Measurements from ENCODE around the gene NRXN3.

Gene NRXN3

DNA sequence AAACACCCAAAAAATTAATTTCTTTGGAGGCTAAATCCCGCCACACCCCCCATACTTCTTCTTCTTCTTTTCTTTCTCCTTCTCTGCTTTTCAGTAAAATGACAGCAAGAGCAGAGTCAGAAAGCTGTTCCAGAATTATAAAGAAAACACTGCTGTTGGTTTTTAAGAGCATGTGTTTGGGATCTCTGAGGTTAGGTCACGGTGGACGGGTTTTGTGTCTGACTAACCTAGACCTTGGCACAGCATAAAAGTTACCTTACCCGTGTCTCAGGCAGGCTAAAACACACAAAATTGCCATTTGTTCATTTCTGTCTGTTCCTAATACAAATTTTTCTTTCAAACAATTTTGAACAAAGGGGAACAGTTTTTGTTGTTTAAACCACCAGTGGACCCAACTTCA, 540.8 kb downstream of the NRXN3 start:
- no peak for DNase-seq (ENCODE audit: low read depth)

DNA sequence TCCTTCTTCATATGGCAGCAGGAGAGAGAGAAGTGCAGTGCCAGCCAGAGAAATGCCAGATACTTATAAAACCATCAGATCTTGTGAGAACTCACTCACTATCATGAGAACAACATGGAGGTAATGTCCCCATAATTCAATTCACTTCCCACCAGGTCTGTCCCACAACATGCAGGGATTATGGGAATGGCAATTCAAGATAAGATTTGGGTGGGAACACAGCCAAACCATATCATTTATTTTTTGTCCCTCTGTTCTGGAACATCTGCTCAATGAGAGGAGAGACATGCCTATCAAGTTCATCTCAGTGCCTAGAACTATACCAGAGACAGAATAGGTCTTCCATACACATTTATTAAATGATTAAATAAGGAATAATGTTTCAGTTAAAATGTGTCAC, 543.5 kb downstream of the NRXN3 start:
- DNase-seq (ENCODE audit: low read depth) = no peak

DNA sequence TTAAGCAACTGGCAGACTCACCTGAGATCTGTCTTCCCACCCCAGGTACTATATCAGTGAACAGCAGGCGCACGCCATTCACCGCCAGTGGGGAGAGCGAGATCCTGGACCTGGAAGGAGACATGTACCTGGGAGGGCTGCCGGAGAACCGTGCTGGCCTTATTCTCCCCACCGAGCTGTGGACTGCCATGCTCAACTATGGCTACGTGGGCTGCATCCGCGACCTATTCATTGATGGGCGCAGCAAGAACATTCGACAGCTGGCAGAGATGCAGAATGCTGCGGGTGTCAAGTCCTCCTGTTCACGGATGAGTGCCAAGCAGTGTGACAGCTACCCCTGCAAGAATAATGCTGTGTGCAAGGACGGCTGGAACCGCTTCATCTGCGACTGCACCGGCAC, 544.5 kb downstream of the NRXN3 start:
- DNase-seq (ENCODE audit: low read depth) = no peak

DNA sequence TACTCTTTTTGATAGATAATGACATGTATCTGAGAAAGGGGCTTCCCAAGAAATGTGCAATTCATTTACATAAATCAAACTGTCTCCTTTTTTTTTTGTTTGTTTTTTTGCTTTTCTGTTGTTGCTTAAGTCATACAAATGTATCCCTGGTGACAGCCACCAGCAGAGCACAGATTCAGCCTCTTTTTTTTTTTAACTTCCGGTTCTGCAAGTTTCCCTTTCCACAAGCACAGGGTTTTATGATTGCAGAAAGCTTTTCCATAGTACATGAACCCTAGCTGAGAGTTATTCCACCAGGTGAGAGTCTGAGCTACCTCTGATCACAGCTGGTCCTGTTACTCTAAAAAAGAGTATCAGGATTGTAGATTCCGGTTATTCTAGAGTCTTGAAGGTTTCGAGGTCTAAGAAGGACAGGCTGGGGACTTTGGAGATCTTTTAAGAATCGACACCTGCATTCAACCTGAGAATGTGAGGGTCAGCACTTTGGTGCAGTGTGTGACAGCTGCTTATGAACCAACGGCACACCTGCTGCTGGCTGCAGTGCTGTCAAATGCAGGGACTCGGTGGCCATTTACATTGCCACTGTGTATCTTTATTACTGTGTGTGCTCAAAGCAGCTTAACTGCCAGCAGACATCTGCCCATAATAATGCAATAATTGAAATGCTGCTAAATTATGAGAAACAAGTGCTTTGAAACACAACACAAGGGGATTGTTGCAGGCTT, 551.7 kb downstream of the NRXN3 start:
- no peak for DNase-seq (ENCODE audit: low read depth)

DNA sequence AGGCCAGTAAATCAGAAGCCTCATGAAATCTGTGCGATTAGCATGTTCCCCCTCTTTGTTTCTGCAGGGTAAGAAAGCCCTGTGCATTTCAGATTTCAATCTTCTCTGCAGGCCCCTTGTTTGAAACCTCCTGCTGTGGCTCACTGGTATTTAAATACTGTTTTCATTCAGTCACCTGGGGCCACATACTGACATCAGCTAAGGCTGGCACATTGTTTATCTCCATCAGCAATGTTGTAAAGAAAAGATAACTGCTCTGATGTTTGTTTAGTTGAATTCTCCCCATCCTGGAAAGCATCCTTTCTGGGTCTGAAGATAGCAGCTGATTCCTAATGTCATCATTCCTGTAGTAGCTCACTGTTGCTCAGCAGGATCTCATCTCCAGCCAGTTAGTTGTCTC, 554.9 kb downstream of the NRXN3 start:
- no peak for DNase-seq (ENCODE audit: low read depth)

DNA sequence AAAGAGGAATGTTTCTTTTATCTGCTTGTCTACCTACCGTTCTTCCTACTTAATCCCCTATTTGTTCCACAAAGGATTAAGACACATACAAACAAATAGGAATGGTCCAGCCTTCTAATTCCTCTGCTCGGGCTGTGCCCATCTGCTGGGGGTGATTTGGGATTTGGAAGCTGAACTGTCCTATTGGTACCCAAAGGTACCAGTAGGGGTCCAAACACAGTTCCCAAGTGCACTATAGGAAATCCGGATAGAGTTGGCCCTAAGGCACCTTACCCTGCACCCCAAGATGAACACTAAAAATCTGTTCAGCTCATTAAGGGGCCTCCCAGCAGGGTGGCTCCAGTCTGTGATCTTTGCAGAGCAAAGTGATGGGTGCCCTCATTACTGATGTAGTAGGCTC, 566.9 kb downstream of the NRXN3 start:
- no peak for DNase-seq (ENCODE audit: low read depth)

DNA sequence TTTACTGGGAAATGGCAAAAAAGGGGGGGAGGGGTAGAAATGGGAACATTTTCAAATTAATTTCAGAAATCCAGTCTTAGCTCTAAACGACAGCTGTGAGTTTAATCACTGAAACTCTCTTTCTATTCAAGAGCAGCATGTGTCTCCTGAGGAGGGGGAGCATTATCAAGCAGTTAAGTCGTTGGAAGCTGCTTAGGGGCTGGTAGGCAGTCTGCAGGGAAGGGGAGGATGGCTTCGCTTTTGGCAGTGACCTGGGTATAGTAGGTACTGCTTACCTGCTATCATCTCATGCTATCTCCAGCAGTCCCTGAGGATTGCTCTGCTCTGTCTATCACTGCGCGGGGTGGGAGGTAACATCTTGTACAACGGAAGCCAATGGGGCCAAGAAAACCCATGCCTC, 567.4 kb downstream of the NRXN3 start:
- DNase-seq (ENCODE audit: low read depth) = no peak

DNA sequence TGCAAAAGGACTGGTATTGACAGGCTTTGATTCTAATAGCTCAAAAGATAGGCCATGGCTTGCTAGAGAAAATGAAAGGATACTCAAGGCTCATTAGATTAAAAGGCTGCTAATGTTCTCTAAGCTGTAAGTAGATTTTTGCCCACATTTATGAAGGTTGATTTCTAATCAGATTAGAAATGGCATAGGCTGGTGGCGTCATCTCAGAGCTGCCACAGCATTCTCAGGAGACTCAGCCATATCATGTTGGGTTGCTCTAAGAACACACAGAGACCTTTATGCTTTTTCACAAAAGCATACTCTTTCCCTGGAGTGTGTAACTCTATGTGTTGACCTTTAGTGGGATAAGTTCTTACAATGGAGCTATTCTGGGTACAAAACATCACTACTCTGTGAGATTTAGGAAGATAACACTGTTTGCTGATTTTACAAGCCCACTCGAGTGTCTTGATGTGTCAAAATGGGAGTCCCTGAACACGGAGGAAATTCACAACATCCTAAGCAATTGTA, 576.0 kb downstream of the NRXN3 start:
- no peak for DNase-seq (ENCODE audit: low read depth)

DNA sequence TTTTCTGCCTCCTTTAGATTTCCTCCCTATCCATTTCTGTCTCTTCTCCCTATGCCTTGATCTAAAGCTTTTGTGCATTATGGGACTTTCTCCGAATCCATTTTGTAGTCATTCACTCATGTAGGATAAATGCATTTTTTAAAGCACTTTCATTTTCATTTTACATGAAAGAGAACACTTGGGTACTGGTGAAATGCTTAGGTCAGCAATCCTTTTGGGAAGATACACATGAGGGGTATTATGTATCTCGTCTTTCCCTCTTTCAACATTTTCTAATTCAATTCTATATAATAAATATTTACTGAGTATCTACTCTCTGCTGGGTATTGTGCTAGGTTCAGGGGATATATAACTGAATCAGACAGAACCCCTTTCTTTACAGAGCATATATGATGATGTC, 577.6 kb downstream of the NRXN3 start:
- no peak for DNase-seq (ENCODE audit: low read depth)

DNA sequence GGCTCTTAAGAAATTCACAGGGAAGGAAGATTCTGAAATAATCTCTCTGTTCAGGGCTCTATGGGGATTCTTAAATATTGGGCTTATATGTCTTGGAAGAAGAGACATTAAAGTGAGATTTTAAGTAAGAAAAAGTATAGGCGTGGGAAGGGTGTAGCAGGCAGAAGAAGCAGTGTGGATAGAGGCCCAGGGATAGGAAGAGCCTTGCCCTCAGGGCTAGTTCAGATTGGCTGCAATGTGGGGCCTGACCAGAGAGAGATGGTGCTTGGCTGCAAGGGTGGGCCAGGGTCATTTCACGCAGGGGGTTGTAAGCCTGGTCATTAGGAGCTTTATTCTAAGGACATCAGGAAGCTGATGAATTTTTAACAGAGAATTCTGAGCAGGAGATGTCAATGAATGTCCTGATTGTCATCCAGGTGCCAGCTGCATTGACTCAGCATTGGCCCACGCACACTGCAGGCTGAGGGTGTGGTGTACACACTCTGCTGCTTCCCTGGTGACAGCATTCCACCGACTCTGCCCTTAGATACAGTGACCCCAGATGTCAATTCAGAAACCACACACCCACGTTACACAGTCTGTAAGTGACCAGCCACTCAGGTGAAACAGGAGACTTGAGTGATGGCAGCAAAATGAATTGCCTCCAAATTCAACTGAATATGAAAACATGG, 582.5 kb downstream of the NRXN3 start:
- DNase-seq (ENCODE audit: low read depth) = no peak

DNA sequence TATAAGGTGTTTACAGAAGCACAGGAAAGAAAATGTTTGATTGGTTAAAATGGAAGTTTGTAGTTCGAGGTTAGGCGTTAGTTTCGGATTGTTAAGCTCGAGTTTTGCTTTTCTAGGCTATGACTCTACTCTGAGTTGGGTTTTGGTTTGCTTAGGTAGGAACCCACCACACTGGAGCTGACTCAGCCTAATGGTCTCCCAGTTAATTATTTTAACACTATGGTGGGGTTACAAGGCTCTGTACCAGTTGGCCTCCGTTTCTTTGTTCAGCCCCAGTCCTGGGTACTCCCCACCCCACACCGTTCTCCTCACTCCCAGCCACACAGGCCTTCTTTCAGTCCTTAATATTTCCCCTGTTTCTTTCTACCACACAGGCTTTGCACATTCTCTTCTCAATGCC, 583.9 kb downstream of the NRXN3 start:
- no peak for DNase-seq (ENCODE audit: low read depth)

DNA sequence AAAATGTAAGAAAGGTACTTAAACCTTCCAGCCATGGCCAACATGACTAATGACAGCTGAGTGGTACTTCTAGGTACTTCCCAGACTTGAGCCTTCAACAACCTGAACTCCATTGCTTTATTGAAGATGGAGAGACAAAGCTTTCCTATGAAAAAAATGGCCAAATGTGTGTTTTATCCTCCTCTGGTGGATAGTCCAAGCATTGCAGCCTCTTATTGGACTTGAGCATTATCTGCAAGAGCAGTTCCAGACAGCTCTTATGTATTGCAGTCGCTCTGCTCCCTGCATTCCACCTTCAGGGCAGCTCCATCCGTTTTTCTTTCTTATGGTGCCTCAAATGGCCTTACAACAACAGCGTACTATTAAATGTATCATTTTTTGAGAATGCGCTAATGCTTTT, 588.2 kb downstream of the NRXN3 start:
- no peak for DNase-seq (ENCODE audit: low read depth)

DNA sequence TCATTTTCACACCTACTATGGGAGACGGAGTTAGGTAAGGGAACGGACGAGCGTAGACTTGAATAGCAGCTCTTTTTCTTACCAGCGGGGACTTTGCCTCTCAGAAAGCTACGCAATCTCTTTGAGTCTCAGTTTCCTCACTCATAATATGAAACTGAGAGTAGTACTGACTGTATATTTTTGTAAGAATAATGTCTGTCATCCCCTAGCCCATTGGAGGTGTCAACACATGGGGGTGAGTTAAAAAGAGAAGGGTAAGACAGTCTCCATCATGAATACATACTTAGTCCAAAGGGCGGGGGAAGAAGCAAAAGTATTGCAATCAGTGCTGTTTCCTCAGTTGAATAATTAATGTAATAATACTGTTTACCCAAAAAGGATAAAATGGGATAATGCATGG, 592.2 kb downstream of the NRXN3 start:
- no peak for DNase-seq (ENCODE audit: low read depth)

DNA sequence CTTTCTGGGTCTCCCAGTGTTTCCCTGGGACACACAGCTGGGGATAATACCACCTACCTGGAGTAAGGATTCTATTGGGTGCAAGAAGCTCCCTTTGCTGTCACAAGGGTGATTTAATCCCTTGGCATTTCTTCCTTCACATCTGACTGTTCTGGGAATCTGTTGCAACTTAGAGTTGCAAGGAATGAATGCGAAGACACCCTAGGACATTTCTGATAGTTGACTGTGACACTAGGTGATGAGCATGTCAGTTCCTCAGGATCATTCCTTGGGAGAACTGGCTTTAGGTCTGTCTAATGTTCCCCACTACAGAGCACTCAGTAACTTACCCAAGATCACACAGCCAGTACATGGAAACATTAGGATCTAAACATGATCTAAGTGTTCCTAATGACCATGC, 593.6 kb downstream of the NRXN3 start:
- DNase-seq (ENCODE audit: low read depth) = no peak

DNA sequence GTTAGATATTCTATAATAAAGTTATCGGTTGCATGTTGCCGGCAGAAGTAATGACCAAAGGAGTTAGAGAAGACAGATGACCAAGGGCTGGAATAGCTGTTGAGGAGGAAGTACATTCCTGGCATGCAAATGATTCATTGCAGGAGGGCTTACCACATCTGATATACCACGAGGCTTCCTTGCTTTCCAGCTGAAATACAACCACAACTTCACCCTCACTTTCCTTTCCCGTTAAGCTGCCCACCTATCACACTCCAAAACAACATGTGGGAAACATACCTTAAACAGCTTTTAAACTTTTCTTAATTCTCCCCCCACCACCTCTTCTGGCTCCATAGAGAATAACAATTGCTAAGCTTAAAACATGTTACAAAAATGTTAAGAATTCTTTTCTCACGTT, 594.1 kb downstream of the NRXN3 start:
- no peak for DNase-seq (ENCODE audit: low read depth)

DNA sequence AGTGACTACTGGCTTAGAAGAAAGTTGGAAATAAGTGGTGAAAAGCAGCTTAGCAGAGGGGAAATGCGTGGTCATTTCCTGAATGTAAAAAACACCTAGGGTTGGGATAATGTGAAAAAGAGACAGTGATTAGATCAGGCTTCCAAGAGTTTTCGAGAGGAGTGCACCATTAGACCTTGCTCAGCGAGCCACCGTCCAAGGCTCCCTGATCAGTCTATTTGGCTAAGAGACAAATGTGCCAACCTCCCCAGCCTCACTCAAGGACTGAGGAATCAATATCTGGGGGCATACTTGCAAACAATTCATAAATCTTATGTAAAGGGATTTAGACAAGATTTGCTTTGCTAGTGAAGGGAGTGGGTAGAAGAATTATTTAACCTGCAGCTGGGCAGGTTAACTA, 594.5 kb downstream of the NRXN3 start:
- no peak for DNase-seq (ENCODE audit: low read depth)

DNA sequence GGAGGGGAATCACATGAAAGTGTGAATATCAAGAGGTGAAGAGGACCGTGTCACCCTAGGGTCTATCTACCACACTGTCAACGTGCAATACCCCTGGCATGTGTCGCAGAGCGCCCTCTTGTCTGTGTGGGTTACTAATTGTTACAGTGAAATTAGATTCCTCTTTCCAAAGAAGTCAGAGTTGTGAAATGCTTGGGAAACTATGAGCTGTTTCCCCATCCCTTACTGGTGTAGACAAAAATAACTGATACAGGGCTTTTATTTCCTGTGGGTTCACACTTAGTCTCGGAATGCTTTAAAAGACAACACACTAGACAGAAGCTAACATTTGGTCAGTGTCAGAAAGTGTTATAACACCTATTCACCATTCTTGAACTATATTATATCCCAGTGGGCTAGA, 597.3 kb downstream of the NRXN3 start:
- no peak for DNase-seq (ENCODE audit: low read depth)

DNA sequence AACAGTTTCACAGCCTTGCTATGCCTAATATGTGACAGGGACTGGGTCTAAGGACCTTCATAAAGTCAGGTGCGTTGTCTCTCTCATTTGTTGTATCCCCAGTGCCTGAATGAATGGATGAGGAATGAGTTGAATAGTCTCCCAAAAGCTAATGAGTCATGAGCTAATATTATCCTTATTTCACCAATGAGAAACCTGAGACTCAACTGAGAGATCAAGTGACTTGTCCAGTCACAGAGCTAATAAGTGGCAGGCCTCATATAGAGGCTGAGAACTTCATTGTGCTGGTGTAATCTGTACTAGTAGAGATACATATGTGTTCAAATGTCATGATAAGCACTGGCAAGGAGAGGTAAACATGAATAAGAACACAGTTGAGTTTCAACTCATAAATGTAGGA, 612.4 kb downstream of the NRXN3 start:
- no peak for DNase-seq (ENCODE audit: low read depth)

DNA sequence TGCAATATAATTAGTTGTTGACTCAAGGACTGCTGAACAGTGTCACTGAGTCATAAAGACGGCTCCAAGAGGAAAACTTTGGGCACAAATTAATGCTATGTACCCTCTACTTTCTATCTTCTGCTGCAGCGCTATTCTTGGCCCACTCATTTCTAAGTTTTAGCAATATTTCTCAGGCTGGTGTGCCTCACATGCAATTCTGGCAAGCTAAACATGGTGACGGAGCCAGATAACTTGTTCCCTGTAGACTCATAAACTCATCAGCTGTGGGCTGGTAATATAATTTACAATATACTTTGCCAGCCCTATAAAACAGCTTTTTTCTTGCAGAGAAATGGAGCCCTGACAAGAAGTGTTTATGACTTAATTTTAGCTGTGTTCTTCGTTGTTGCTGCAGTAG, 615.1 kb downstream of the NRXN3 start:
- DNase-seq (ENCODE audit: low read depth) = no peak

DNA sequence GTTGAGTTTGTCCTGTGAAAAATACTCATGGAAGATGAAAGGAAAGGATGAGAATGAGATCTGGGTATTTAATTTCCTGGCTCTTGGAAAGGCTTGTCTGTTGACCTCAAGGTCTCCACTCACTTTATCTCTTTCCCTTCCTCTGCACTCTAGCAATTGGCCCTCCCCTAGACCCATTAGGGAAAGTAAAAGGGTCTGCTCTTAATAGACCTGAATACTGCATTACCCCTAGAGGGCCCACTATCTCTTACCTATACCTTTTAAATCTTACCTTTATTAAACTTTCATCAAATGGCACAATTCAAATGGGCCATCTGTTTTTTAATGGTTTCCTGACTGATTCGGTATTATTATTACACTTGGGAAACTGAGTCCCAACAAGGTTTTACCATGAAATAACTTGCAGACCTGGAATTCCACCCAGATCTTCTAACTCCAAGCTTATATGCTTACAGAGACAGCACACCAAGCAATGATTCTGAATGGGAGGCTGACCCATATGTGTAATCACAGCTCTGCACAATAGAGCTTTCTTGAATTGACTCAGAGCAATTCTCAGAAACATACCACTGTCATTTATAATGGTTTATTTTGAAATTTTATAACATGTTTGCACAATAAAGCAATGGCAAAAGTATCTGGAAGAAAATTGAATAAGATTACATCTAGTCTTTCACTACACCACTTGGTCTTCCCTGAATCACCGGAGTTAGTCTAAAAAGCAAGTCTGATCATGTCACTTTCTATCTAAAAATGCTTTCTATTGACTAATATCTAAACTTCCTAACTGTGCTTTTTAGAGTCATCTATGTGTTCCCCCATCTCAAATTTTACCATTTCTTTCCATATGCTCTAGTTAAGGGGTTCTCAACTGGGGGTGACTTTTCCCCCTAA, 618.5 kb downstream of the NRXN3 start:
- DNase-seq (ENCODE audit: low read depth) = no peak

DNA sequence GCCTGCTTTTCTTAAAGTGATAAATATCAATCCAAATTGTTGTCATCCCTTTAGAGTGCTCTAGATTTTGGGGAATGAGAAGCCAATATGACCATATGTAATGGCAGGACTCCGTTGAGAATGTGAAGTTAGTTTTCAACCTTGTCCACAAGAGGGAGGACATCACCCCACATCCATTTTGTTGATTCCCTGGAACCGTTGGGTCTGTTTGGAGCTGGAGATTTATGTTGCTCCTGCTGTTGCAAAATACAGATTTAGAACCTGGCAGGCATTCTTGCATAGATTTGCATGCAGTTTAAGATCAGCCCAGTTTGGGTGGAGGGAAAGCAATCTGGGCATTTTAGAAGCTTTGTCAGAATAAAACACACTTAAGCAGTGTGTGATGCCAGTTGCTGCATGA, 620.1 kb downstream of the NRXN3 start:
- no peak for DNase-seq (ENCODE audit: low read depth)

DNA sequence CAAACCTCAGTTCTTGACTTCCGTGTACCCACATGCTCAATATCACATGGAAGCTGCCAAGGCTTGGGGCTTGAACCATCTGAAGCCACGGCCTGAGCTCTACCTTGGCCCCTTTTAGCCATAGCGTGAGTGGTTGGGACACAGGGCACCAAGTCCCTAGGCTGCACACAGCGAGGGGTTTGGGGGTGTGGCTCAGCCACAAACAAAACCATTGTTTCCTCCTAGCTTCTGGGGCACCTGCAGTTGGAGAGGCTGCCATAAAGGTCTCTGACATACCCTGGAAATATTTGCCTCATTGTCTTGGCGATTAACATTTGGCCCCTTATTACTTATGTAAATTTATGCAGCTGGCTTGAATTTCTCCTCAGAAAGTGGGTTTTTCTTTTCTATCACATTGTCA, 628.6 kb downstream of the NRXN3 start:
- no peak for DNase-seq (ENCODE audit: low read depth)

DNA sequence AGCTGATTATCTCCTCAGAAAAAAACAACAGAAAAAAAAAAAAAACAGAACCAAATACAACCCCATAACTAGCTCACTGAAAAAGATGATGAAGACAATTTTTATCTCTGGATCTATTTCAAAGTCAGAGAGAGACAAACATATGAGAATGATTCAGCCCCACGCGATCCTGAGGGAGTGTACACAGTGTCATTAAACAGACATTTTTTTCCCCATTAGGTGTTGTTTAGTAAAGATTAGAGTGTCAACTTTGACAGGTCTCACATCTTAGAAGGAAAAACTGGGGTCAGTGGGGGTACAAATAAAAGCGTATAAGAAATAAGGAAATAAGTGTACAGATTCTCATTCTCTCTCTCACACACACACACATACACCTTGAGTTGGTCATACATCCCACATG, 635.4 kb downstream of the NRXN3 start:
- no peak for DNase-seq (ENCODE audit: low read depth)
